Measurements from ENCODE around the gene ZDHHC13. TPM values are rescaled to one million over a fixed set of nuclear protein-coding genes. Genes with fewer than 3 reads are reported as not detected.
A peak's percentile ranks its signal among the peaks of the same experiment; 100 is the strongest.

The ZDHHC13 gene
- total and polyA plus RNA-seq, 2 of the 4 experiments (the other 2 are of a cell fraction) = 7.2 to 15.1 TPM

- in situ Hi-C loops (cut with MboI; ENCODE audit: low sequenced_read_pairs) = no loop called here
- dilution Hi-C loops (cut with HindIII; ENCODE audit: low sequenced_read_pairs, unreplicated experiment) = no loop called here
- Histone ChIP-seq H2AK9ac (replicated peaks; ENCODE audit: low read depth, low read length, poor library complexity) (peak overlapping the region; percentile 48), H2AK5ac (ENCODE audit: low read depth, low read length) (no peak overlapping the region), H3K14ac (replicated peaks; ENCODE audit: low read depth, low read length) (no peak overlapping the region), H3K23ac (ENCODE audit: low read depth, low read length) (no peak overlapping the region), H2BK120ac (ENCODE audit: low read depth, low read length) (no peak overlapping the region), H3K36me3 (ENCODE audit: control insufficient read depth, insufficient read depth, low read length) (no peaks in the 10 kb centered on the region), H2BK15ac (ENCODE audit: low read depth, low read length) (no peak overlapping the region), H3K56ac (ENCODE audit: extremely low read depth, insufficient read depth, low read length) (no peak overlapping the region), H4K5ac (ENCODE audit: low read depth, low read length) (no peak overlapping the region), H3K27ac (ENCODE audit: insufficient read depth, low read length) (no peak overlapping the region), H3K18ac (ENCODE audit: low read depth, low read length) (no peak overlapping the region), H4K20me1 (ENCODE audit: insufficient read depth, low read length) (no peaks in the 10 kb centered on the region), H3K4me1 (ENCODE audit: control insufficient read depth, insufficient read depth, low read length) (peaks cover 4% of the 10 kb centered on the region; the same call in 1 of the 2 replicates), H4K8ac (ENCODE audit: low read depth in 2 of 2, low read length in 2 of 2) (no peak overlapping the region), H3K4ac (ENCODE audit: low read depth, low read length) (no peak overlapping the region), H3K4me2 (ENCODE audit: low read depth, low read length) (no peak overlapping the region), H3K9me3 (ENCODE audit: control insufficient read depth, insufficient read depth, low read length) (no peaks in the 10 kb centered on the region), H3K9me1 (ENCODE audit: insufficient read depth, low read length) (no peaks in the 10 kb centered on the region), H2BK20ac (ENCODE audit: low read depth, low read length) (no peak overlapping the region), H2AFZ (replicated peaks; ENCODE audit: low read length, poor library complexity) (no peak overlapping the region), H3K9ac (ENCODE audit: low read depth, low read length) (no peak overlapping the region), H3K79me1 (ENCODE audit: low read depth in 1 of 2, low read length in 2 of 2) (no peaks in the 10 kb centered on the region), H3K27me3 (ENCODE audit: control insufficient read depth, insufficient read depth, low read length) (peaks cover 2% of the 10 kb centered on the region; the same call in 1 of the 2 replicates), H3K4me3 (ENCODE audit: insufficient read depth, low read depth, low read length) (no peak overlapping the region), H4K91ac (ENCODE audit: insufficient read depth, low read depth, low read length) (no peak overlapping the region), H2BK5ac (ENCODE audit: low read depth, low read length, poor library complexity, severe bottlenecking) (no peak overlapping the region)
- no TSS peak for BruUV-seq (replicated peaks)
- CTCF ChIA-PET = no interaction called here
- no peak for DNase-seq
- TF ChIP-seq USF2 (IDR thresholded peaks at IDR 0.05; ENCODE audit: low read depth, low read length) (no peak), NFE2L2 (IDR thresholded peaks at IDR 0.05; ENCODE audit: low read depth, low read length) (no peak), MAZ (IDR thresholded peaks at IDR 0.05; ENCODE audit: borderline replicate concordance, low read depth, low read length) (no peak), MAFK (IDR thresholded peaks at IDR 0.05; ENCODE audit: low read depth, low read length) (no peak), RAD21 (IDR thresholded peaks at IDR 0.05; ENCODE audit: low read length) (no peak), BHLHE40 (IDR thresholded peaks at IDR 0.05; ENCODE audit: low read depth, low read length) (no peak), ELK1 (IDR thresholded peaks at IDR 0.05; ENCODE audit: borderline replicate concordance, low read depth, low read length) (no peak), POLR2A (IDR thresholded peaks at IDR 0.05; ENCODE audit: low read depth, low read length) (no peak), SMC3 (IDR thresholded peaks at IDR 0.05; ENCODE audit: low read depth, low read length) (no peak), CEBPB (IDR thresholded peaks at IDR 0.05; ENCODE audit: low read depth, low read length) (no peak), CHD1 (IDR thresholded peaks at IDR 0.05; ENCODE audit: low read depth, low read length) (no peak), MXI1 (IDR thresholded peaks at IDR 0.05; ENCODE audit: borderline replicate concordance, low read depth, low read length) (no peak), RCOR1 (IDR thresholded peaks at IDR 0.05; ENCODE audit: insufficient replicate concordance, low read length) (no peak), FOS (IDR thresholded peaks at IDR 0.05; ENCODE audit: low read depth, low read length) (no peak)
- intact Hi-C loops (cut with micrococcal nuclease) = no loop called here
- no peak for ATAC-seq (ENCODE audit: low read depth)
- WGBS, 2 experiments (ENCODE audit: extremely low coverage in 2 of 2, insufficient read length in 1 of 2) = 88% methylated on average over 5 of the region's 7 CpGs; no CpG with 5 or more reads in 1 of the 2 experiments
- POLR2A ChIA-PET (ENCODE audit: unreplicated experiment) = no interaction called here
Observed at GRCh38 chr11:19199048-19199447, 82.1 kb downstream of the ZDHHC13 start.
